ENCODE data around the gene SLC22A17. TPM values are rescaled to one million over a fixed set of nuclear protein-coding genes. Genes with fewer than 3 reads are reported as not detected.

SLC22A17 gene
- total RNA-seq, 1 experiment from 2014 or later, result 5.9 TPM

- intact Hi-C loops (cut with micrococcal nuclease), result loop anchor here (1.0 to 5.0 kb wide), 4 partner anchors 52 to 231 kb away; no protein-coding TSS in a partner anchor
Observed at GRCh38 chr14:23327947-23328744, 24.5 kb downstream of the SLC22A17 start.

More at GRCh38 chr14:23327947-23328744, 24.5 kb downstream of the SLC22A17 start:
- H3K4me3 ChIP-seq (replicated peaks in 1 of 2; ENCODE audit: low read depth in 1 of 2, low read length in 2 of 2), result no peak overlapping the region
- ChIA-PET CTCF (interaction anchor here (2.4 to 3.0 kb wide), 2 partner anchors 33 to 52 kb away, joined by 14 to 23 read pairs; no protein-coding TSS in a partner anchor), POLR2A (no interaction called here), RAD21 (ENCODE audit: low non-redundant PET in 1 of 2, low total read pairs in 2 of 2, uncharacterized antibody in 2 of 2, unreplicated experiment in 2 of 2) (no interaction called here)
- TF ChIP-seq, protein P1, sequence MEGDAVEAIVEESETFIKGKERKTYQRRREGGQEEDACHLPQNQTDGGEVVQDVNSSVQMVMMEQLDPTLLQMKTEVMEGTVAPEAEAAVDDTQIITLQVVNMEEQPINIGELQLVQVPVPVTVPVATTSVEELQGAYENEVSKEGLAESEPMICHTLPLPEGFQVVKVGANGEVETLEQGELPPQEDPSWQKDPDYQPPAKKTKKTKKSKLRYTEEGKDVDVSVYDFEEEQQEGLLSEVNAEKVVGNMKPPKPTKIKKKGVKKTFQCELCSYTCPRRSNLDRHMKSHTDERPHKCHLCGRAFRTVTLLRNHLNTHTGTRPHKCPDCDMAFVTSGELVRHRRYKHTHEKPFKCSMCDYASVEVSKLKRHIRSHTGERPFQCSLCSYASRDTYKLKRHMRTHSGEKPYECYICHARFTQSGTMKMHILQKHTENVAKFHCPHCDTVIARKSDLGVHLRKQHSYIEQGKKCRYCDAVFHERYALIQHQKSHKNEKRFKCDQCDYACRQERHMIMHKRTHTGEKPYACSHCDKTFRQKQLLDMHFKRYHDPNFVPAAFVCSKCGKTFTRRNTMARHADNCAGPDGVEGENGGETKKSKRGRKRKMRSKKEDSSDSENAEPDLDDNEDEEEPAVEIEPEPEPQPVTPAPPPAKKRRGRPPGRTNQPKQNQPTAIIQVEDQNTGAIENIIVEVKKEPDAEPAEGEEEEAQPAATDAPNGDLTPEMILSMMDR (IDR thresholded peaks at IDR 0.05 in 2 of 3, conservative IDR thresholded peaks at IDR 0.05 in 1 of 3; ENCODE audit: borderline replicate concordance in 1 of 3, insufficient read depth in 1 of 3, low read depth in 2 of 3, low read length in 2 of 3), result peak; percentile 83 to 94 (median 86)
- TF ChIP-seq FOSL1 (IDR thresholded peaks at IDR 0.05; ENCODE audit: low read depth) (peak; percentile 6; the same call in 1 of the 2 replicates), RAD21 (IDR thresholded peaks at IDR 0.05; ENCODE audit: low read depth) (peak; percentile 80), YY1 (IDR thresholded peaks at IDR 0.05; ENCODE audit: extremely low read depth, insufficient replicate concordance, low read depth, low read length) (no peak), EZH2phosphoT487 (IDR thresholded peaks at IDR 0.05; ENCODE audit: borderline replicate concordance) (no peak)
- H3K9me3 ChIP-seq (ENCODE audit: control insufficient read depth in 1 of 2, insufficient read depth in 1 of 2, low read depth in 1 of 2, low read length in 2 of 2), result no peaks in the 10 kb centered on the region
- H3K79me2 ChIP-seq (ENCODE audit: insufficient read depth, low read length), result peaks cover 12% of the 10 kb centered on the region
- H3K27me3 ChIP-seq (ENCODE audit: insufficient read depth, low read length), result no peaks in the 10 kb centered on the region
- H2AFZ ChIP-seq (ENCODE audit: low read depth, low read length, poor library complexity, severe bottlenecking), result no peak overlapping the region
- peaks cover 0 to 2% of the 10 kb centered on the region in 2 experiments; a peak in 3 of 4 replicates for H3K4me1 ChIP-seq (ENCODE audit: control insufficient read depth in 1 of 2, insufficient read depth in 2 of 2, low read length in 2 of 2)
- DNase-seq (ENCODE audit: low read depth, low spot score), result peak; percentile 60
- no TSS peak for BruUV-seq (replicated peaks)
- peaks cover 19 to 28% of the 10 kb centered on the region in 2 experiments; a peak in 3 of 4 replicates for H3K36me3 ChIP-seq (ENCODE audit: control insufficient read depth in 1 of 2, insufficient read depth in 2 of 2, low read length in 2 of 2)
- H3K9ac ChIP-seq (ENCODE audit: low read length), result no peak overlapping the region
- H3K9me2 ChIP-seq (ENCODE audit: insufficient read depth), result no peaks in the 10 kb centered on the region
- H4K20me1 ChIP-seq (ENCODE audit: insufficient read depth), result no peaks in the 10 kb centered on the region
- H3K27ac ChIP-seq (ENCODE audit: low read depth, low read length), result no peak overlapping the region
- peak; percentile 81 for ATAC-seq
- H3K4me2 ChIP-seq (ENCODE audit: low read length), result no peak overlapping the region
